UCSD-AML1 (cell line): ENCODE data around the gene PIEZO2.

Experiments used
- DNase-seq: peaks from one replicate; lab custom pipeline; 2025; ENCODE audit not compliant: unreplicated experiment; lab: John Stamatoyannopoulos, UW

Gene PIEZO2

DNA sequence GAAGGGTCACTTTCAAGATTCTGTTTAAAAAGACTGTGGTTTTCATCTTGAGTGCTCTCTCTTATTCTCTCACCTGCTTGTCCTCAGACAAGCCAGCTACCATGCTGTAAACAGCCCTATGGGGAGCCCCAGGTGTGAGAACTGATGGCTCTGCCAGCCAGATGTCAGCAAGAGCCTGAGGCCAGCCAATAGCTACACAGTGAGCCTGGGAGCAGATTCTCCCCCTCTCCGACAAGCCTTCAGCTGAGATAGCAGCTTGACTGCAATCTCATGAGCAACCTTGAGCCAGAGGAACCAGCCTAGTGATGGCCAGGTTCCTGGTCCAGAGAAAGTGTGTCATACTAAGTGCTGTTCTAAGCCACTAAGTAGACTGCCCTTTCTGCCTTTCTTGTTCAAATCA, 351.5 kb downstream of the PIEZO2 start:
- no peak for DNase-seq

DNA sequence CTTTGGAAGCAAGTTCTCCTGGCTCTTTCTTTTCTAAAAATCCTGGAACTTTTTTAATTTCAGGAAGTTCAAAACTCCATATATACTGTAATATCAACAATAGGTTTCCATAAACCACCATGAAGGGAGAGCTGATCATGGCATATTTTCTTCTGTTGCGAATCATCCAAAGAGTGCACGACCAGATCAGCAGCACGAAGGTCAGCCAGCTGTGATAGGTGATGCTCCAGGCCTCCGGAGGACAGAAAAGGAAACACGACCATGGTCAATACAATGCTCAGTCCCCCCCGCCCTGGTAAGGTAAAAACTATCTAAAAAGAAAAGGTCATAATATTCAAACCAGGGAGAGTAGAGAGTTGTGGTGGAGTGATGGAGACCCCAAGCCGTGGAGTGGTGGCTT, 354.6 kb downstream of the PIEZO2 start:
- DNase-seq, result no peak

DNA sequence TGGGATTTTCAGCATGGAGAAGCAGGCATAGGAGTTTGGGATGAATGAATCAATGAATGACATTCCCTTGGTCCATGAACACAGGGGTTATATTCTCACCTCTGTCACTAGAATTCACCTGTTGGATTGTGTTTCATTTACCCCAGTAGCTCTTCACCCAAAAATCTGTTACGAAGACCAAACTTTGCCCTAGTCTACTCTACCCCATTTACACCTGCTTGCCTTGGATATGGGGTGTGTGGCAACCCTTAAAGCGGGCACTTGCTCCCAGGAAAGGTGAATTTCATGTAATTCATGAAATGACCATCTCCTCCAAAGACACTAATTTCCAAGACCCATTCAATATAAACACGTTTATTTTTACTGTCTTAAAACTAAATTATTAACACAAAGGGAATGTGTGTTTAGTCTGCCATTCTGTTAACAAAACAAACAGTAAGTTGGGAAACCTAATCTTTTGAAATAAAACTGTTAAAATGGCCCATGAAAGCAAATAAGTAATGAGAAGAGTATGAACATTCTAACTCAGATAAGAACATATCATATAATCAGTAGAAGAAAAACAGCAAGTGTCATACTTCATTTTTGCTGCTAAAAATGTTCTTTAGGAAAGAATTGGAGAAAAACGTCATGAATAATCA, 355.5 kb downstream of the PIEZO2 start:
- DNase-seq, result no peak

DNA sequence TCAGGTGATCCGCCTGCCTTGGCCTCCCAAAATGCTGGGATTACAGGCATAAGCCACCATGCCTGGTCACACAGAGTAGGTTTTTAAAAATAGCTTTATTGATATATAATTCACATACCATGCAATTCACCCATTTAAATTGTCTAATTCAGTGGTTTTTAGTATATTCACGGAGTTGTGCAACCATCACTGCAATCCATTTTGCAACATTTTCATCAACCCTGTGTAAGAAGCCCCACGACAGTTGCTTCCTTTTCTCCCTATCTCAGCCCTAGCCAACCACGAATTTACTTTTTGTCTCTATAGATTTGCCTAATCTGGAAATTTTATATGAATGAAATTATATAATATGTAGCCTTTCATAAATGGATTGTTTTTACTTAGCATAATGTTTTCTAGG, 357.2 kb downstream of the PIEZO2 start:
- DNase-seq, result no peak

DNA sequence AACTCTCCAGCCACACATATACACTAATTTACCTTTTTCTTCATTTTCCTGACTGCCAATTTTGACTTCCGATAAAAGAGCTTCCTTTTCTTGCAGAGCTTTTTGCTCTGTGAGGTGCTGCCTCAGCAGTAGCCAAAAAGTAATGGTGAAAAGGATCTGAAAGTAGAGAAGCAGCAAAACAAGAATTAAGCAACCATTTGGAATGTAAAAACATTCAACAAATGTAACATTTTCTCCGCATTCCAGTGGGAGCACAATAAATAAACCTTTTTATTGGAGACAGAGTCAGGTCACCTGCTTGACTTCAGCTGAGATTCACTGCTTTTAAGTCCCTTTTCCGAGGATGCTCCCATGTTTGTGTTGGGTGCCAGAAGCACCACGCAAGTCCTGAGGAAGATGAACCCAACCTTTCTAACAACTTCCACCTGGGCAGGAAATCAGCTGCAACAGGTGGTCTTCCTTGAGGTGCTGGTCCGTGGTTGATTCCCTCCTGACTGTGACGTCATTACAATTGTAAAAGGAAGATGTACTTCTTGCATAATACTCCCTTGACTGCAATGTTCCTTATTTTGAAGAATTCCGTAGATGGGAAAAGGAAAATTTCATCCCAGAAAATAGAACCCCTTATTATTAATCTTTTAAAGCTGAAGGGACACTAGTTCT, 358.1 kb downstream of the PIEZO2 start:
- DNase-seq, result no peak

DNA sequence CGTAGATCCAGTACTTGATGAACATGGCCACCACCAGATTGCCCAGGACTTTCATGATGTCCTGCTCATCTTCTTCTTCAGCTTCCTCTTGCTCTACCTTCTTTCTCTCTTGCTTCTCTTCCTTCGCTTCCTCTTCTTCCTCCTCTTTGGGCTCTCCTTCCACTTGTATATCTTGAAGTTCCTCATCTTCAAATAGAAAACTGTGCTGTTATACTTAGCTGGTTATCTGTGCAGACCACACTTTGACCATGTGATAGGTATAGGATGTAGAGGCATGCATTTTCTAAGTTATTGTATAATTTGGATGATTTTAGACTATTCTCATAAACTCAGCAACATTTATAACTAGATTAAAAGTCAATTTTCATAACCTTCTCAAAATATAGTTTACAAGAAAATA, 360.2 kb downstream of the PIEZO2 start:
- DNase-seq, result no peak

DNA sequence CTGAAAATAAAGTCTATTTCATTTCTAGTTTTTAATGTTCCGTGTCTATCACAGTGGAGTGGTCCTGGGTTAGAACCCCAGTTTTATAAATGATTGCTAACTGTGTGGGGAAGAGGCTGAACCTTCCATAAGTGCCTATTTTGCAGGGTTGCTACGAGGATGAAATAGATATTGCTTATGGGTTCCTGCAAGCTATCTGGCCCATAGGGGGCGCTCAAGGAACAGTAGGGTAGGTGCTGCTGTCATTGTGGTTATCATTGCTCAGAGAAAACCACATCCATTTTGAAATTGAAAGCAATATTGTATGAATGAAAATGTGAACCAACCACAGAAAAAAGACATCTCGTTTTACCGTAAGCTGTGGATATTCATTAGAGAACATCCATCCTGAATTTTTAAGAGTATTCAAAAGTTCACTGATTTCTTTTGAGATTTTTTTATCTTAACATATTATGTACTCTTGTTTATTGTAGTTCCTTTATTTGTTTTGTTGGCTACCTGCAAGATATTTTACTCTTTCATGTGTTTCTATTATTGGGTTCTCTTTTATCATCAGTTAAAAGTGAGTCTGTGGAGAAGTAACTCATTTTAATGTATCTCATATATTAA, 362.0 kb downstream of the PIEZO2 start:
- DNase-seq, result peak; percentile 73

DNA sequence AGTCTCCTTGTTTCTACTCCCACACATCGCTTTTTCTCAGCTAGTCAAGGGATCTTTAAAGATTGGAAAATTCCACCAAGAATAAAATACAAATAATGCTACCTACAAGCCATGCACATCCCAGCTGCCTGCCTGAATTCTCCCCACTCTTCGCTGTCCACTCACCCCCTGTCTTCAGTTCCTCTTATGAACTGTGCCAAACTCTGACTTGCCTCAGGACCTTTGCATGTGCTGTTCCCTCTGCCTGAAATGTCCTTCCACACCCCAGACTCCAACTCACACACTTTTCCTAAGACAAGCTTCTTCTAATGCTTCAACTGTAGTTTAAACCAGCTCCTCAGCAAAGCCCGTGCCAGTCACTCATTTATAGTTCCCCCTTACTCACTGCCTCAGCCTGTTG, 363.6 kb downstream of the PIEZO2 start:
- no peak for DNase-seq

DNA sequence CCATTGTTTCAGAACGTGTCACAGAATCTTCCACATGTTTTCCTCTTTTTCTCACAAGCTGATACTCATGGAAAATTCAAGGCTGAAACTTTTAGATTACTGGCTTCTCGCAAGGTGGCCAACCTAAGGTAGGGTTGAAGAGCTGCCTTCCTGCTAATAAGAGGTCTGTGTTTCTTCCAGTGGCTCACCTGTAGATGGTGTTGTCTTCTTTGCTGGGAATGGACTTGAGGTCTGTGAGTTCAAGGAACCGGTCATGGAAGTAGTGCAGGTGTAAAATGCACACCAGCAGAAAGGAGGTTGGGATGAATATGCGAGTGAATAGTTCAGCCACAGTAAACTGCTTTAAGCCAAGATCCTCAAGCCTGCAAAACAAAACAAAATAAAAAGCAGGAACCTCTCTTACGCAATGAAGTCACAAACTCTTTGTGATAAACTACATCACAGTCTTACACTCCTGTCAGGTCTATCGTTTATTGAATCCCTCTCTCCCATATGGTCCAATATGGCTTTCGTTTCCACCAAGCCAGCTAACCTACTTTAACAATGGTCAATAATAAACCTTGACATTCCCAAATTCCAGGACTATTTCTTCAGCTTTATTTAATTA, 364.7 kb downstream of the PIEZO2 start:
- no peak for DNase-seq

DNA sequence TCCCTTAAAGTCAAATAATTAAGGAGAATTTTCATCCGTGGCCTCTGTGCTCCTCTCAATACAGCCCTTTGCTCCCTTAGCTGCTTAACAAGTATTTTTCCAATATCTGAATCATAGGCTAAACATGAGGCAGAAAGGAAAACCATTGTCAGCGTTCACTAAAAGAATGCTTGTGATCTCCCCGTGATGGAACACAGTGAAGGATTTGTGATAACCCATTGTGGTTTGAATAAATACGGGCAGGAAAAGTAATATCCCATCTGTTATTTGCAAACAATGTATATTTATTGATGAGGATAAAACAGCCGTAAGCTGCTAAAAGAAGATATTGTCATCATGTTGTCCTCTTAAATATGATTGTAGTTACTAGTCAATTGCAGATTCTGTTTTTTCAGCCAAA, 365.4 kb downstream of the PIEZO2 start:
- no peak for DNase-seq

DNA sequence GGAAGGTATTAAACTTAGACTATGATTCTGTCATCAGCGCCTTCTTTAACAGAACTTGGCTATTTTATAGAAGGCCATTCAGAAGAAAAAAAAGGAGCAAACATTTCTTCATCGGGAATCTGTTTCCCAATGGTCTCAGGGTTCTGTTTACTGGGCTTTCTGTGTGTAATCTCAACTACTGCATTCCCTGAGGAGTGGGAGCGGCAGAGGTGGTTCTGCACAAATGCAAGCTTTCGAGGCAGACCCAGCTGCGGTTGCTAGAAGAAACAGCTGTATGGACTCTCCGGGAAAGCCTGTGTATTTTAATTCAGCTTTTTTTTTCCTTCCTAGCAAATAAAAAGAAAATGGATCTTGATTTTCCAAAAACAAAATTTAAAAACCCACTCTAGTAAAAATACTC, 372.9 kb downstream of the PIEZO2 start:
- DNase-seq, result no peak

DNA sequence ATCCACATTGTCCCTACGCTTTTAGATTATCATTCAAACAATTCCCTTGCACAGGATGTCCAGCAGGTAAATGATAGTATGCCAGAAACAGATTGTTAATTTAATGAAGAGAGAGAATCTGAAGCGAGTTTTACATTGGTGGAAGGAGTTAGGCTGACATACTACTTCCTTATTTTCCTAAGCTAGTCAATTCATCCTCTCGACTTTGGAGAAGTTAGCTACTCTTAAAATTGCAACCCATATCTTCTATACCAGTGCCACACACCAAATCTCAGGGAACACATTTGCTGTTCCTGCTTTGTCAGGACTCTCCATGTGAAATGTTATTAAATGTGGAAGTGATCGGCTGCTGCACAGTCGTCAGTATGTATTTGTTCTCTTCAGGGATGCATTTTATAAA, 374.3 kb downstream of the PIEZO2 start:
- DNase-seq, result no peak

DNA sequence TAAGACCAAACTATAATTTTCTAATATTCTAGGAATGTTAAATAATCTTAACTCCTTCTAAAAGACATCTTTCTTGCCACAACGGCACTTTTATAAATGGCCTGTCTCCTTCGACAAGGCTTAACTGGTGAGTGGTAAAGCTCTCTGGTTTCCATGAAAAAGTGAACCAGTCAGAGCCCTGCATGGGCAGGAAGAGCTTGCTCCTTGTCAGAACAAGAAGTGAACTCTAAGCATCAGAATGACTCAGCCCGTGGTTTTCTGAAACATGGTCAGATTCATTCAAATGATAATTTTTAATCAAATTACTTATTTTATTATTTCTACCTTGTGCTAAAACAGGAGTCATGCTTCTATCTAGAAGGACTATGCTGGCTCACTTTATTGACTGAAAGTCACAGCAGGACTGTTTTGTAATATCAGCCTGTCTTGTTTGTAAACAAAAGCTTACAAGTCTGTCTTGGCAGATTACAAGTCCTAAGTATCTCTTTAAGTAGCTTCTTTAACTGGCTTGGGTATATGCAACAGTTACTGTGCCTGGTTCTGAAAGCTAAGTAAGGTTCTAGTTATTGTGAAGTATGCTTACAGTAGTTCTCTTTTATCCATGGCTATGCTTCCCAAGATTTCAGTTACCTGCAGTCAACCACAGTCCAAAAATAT, 378.2 kb downstream of the PIEZO2 start:
- DNase-seq, result no peak

DNA sequence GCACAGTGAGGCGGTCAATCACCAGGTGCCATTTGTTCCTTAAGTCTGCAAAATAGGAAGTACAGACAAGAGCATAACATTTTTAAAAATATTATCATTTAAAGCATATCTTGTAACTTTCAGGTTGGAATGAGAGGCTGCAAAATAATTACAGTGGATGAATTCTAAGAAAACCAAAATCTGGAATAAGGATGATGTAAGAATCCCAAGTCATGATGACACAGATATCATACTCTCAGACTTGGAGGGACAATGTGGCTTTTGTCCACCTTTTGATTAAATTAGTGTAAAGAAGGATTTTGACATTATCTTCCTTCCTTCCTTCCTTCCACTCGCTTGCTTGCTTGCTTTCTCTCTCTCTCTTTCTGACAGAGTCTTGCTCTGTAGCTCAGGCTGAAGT, 379.1 kb downstream of the PIEZO2 start:
- no peak for DNase-seq

DNA sequence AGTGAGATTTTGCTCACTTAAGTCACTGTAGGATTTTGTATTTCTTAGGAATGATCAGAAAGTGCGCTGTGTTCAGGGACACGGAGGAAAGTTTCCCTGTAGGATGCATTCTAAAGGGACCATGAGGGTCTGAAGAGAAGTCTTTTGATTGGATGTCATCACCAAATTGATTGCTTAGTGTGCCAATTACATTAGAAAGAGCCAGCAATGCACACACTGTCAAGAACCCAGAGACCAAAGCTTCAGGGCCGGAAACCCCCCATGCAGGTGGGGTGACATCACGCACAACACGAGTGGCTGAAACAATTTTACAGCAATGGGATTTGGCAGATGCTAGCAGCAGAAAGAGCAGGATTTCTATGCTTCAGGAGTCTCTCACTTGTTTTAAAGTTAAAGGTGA, 381.1 kb downstream of the PIEZO2 start:
- DNase-seq, result no peak

DNA sequence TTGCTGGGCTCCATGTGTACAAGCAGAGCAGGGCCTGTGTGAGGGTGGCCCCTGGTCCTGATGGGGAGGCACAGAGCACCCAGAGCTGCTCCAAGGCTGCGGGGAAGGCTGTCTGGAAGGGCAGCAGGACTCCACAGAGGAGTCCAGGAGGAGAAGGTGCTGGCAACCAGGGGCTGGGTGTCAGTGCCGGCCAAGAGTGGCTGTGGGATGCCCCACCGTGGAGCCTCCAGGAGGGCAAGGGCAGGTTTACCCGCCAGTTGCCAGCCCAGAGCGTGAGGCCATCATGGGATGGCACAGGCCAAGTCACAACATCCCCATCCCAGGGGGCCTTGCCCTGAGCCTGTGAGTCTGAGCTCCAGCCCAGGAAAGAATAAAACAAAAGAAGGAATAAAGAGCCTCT, 381.7 kb downstream of the PIEZO2 start:
- no peak for DNase-seq

DNA sequence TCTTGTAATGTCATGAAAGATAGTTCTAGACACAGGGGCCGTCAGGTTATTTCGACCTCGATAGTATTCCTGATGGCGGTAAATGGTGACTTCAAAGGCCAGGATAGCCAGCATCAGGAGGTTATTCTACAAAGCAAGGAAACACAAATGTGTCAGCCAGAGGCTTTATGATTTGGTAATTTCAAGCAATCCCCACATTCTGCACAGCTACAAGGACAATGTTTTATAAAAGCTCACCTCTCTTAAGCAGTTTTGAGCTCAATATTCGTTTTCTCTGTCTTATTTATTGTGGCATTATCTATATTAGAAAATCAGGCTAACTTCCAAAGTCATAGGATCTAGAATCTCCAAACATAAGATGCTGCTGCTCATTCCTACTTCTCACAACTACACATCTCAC, 388.4 kb downstream of the PIEZO2 start:
- DNase-seq, result no peak

DNA sequence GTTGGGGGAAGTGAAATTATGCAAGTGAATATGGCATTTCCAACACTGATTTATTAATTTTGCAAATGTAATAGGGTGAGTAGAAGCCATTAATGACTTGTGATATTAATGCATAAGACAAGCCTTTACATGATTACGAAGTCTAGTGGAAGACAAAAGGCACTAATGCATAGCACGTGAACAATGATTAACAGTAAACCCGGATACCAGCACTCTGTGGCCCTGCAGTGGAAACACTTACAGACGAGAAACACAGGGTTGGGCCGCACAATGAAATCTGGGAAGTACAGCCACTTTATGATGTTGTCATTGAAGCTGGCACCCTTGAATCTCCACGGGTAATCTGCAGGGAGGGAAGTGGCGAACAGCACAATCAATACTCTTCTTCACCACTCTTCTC, 390.1 kb downstream of the PIEZO2 start:
- no peak for DNase-seq

DNA sequence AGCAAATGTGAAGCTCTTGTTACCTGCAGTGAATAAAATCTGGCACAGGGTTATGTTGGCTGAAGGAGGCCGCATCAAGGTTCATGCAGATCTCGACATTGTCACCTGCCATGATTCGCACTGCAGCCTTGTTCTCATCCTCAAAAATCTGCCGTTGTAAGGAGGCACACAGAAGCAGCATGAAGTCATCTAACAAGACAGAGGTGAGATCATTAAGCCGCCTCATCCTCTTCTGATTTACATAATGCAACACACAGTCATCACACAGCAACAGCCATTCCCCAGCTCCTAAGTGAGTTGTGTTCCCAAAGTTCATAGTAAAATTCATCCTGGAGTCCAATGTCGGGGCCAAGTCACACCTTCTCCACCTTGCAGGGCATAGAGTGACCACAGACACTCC, 391.4 kb downstream of the PIEZO2 start:
- DNase-seq, result no peak

DNA sequence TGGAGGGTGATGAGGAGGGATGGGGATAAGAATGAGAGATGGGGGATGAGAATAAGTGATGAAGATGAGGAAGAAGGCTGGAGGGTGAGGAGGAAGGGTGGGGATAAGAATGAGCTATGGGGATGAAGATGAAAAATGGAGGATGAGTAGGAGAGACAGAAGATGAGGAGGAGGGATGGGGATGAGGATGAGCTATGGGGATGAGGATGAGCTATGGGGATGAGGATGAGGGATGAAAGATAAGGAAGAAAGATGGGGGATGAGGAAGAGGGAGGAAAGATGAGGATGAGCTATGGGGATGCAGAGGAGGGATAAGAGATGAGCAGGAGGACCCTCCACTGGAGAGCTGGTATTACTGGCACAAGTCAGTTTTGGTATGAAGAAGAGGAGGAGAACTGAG, 392.0 kb downstream of the PIEZO2 start:
- no peak for DNase-seq

DNA sequence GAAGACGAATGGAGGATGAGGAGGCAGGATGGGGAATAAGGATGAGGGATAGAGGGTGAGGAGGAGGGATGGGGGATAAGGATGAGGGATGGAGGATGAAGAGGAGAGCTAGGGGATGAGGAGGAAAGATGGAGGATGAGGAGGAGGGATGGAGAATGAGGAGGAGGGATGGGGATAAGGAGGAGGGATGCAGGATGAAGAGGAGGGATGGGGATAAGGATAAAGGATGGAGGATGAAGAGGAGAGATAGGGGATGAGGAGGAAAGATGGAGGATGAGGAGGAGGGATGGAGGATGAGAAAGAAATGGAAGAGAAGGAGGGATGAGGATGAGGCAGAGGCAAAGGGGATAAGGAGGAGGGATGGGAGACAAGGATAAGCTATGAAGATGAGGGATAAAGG, 393.5 kb downstream of the PIEZO2 start:
- DNase-seq, result no peak

DNA sequence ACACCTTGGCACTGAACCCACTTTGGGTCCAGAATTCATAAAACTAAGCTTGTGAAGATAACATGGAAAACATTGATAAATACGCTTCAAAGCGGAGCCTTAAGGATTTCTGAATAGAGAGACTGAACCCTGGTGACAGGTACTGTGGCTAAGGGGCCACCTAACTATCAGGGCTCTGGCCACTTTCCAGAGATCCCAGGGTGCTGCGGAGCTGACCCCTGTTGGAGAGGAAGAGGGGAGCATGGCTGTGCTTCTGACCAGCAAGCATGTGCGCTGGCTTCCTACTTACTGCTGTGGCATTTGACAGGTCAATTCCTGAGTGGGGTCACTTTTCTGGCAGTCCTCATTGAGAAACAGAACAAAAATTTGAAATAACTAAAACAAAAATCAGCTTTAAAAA, 395.2 kb downstream of the PIEZO2 start:
- no peak for DNase-seq
